Loucy (cell line): ENCODE results near the gene RADX.

Source experiments
- H2AFZ ChIP-seq: fragments of 200-600 bp; sonication (generic); 2 replicates; pipeline ENCODE4 v1.6.0; 2016; ENCODE audit warnings: antibody characterized with exemption, mild to moderate bottlenecking, low read length, moderate library complexity
- H3F3A ChIP-seq: fragments of 200-600 bp; 2 replicates; pipeline ENCODE4 v1.6.0; 2016; ENCODE audit warnings: antibody characterized with exemption, low read depth, mild to moderate bottlenecking
- H3K27me3 ChIP-seq: fragments of 200-600 bp; sonication (generic); 2 replicates; pipeline ENCODE4 v1.6.1; 2014; ENCODE audit warnings: low read length, mild to moderate bottlenecking; ENCODE audit not compliant: insufficient read depth, poor library complexity, severe bottlenecking
- H3K36me3 ChIP-seq: fragments of 200-600 bp; sonication (generic); 2 replicates; pipeline ENCODE4 v1.6.1; 2016; ENCODE audit warnings: low read length; ENCODE audit not compliant: insufficient read depth
- H3K4me1 ChIP-seq: fragments of 200-600 bp; sonication (generic); 2 replicates; pipeline ENCODE4 v1.5.1; 2014; ENCODE audit warnings: low read length, mild to moderate bottlenecking; ENCODE audit not compliant: insufficient read depth, poor library complexity, severe bottlenecking
- H3K4me2 ChIP-seq: fragments of 200-600 bp; sonication (generic); 2 replicates; pipeline ENCODE4 v1.6.0; 2014; ENCODE audit warnings: antibody characterized with exemption, low read length, low read depth, mild to moderate bottlenecking; ENCODE audit not compliant: poor library complexity, severe bottlenecking
- H3K4me3 ChIP-seq: fragments of 200-600 bp; sonication (generic); 2 replicates; pipeline ENCODE4 v1.5.1; 2014; ENCODE audit warnings: low read length, mild to moderate bottlenecking, mixed read lengths; ENCODE audit not compliant: poor library complexity, severe bottlenecking
- H3K79me2 ChIP-seq: fragments of 200-600 bp; sonication (generic); 2 replicates; pipeline ENCODE4 v1.6.1; 2014; ENCODE audit warnings: low read length; ENCODE audit not compliant: insufficient read depth
- H3K9ac ChIP-seq: fragments of 200-600 bp; sonication (generic); 2 replicates; pipeline ENCODE4 v1.6.0; 2014; ENCODE audit warnings: mild to moderate bottlenecking, low read depth, low read length, moderate library complexity; ENCODE audit not compliant: poor library complexity, severe bottlenecking
- H3K9me2 ChIP-seq: fragments of 200-600 bp; sonication (generic); replicated peaks from 2 replicates; pipeline ENCODE4 v1.6.1; 2016; ENCODE audit warnings: low read depth, low read length, mixed read lengths
- H3K9me3 ChIP-seq: fragments of 200-600 bp; sonication (generic); 2 replicates; pipeline ENCODE4 v1.6.1; 2014; ENCODE audit warnings: mild to moderate bottlenecking, antibody characterized with exemption, low read length, low read depth; ENCODE audit not compliant: insufficient read depth
- H4K20me1 ChIP-seq: fragments of 200-600 bp; sonication (generic); 2 replicates; pipeline ENCODE4 v1.6.0; 2014; ENCODE audit warnings: antibody characterized with exemption, low read length, mild to moderate bottlenecking; ENCODE audit not compliant: insufficient read depth, poor library complexity, severe bottlenecking
- EZH2phosphoT487 ChIP-seq: fragments of 200-600 bp; IDR thresholded peaks from 2 replicates; pipeline ENCODE4 v1.6.1; 2018; ENCODE audit warnings: antibody characterized with exemption, mild to moderate bottlenecking, moderate library complexity, borderline replicate concordance
- TF ChIP-seq, protein P1 (sequence below): fragments of 200-600 bp; sonication (generic); conservative IDR thresholded peaks from 2 replicates; pipeline ENCODE4 v1.5.1; 2014; ENCODE audit warnings: mild to moderate bottlenecking, antibody characterized with exemption, low read length

Gene RADX

GRCh38 chrX:106581856-106582255, 29.9 kb upstream of the RADX start:
- H3F3A ChIP-seq, result no peaks in the 10 kb centered on the region
- no peaks in the 10 kb centered on the region for H4K20me1 ChIP-seq
- H3K9me2 ChIP-seq, result no peaks in the 10 kb centered on the region
- no peak overlapping the region for H3K4me3 ChIP-seq
- H2AFZ ChIP-seq, result no peak overlapping the region
- H3K27me3 ChIP-seq, result no peaks in the 10 kb centered on the region
- no peaks in the 10 kb centered on the region for H3K79me2 ChIP-seq
- no peaks in the 10 kb centered on the region for H3K4me1 ChIP-seq
- TF ChIP-seq, protein P1, sequence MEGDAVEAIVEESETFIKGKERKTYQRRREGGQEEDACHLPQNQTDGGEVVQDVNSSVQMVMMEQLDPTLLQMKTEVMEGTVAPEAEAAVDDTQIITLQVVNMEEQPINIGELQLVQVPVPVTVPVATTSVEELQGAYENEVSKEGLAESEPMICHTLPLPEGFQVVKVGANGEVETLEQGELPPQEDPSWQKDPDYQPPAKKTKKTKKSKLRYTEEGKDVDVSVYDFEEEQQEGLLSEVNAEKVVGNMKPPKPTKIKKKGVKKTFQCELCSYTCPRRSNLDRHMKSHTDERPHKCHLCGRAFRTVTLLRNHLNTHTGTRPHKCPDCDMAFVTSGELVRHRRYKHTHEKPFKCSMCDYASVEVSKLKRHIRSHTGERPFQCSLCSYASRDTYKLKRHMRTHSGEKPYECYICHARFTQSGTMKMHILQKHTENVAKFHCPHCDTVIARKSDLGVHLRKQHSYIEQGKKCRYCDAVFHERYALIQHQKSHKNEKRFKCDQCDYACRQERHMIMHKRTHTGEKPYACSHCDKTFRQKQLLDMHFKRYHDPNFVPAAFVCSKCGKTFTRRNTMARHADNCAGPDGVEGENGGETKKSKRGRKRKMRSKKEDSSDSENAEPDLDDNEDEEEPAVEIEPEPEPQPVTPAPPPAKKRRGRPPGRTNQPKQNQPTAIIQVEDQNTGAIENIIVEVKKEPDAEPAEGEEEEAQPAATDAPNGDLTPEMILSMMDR, result no peak
- TF ChIP-seq EZH2phosphoT487, result no peak
- no peaks in the 10 kb centered on the region for H3K36me3 ChIP-seq
- no peak overlapping the region for H3K4me2 ChIP-seq
- H3K9ac ChIP-seq, result no peak overlapping the region
- no peaks in the 10 kb centered on the region for H3K9me3 ChIP-seq

- H3K9ac ChIP-seq, result no peak overlapping the region
- H3K9me3 ChIP-seq, result no peaks in the 10 kb centered on the region
- H3K4me3 ChIP-seq, result no peak overlapping the region
- no peaks in the 10 kb centered on the region for H3K36me3 ChIP-seq
- no peaks in the 10 kb centered on the region for H4K20me1 ChIP-seq
- no peak for TF ChIP-seq EZH2phosphoT487
- TF ChIP-seq, protein P1, result no peak
- no peaks in the 10 kb centered on the region for H3K9me2 ChIP-seq
- no peaks in the 10 kb centered on the region for H3K4me1 ChIP-seq
- no peaks in the 10 kb centered on the region for H3K27me3 ChIP-seq
- H3K79me2 ChIP-seq, result no peaks in the 10 kb centered on the region
- H3K4me2 ChIP-seq, result no peak overlapping the region
- no peak overlapping the region for H2AFZ ChIP-seq
- H3F3A ChIP-seq, result no peaks in the 10 kb centered on the region
These were observed 26.3 kb upstream of the RADX start for GRCh38 chrX:106585478-106585877.

DNA sequence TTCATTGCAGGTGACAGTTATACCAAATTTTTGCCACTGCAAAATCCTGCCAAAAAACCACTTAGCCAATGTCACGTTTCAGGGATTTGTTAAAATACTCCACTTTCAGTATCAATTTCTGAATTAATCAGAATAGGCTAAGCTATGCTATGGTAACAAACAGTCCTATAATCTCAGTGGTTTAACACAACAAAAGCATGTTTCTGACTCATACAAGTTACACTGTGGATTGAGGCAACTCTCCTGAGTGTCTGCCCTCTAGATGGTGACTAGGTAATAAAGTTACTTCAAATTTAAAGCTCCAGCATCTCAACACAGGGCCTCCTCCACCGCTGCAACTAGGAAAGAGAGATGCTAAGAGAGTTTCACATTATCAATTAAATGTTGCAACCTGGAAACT, 23.0 kb upstream of the RADX start:
- no peak overlapping the region for H3K4me2 ChIP-seq
- H3K9me2 ChIP-seq, result no peaks in the 10 kb centered on the region
- H3K9ac ChIP-seq, result no peak overlapping the region
- no peaks in the 10 kb centered on the region for H3K4me1 ChIP-seq
- no peaks in the 10 kb centered on the region for H3K9me3 ChIP-seq
- H3K36me3 ChIP-seq, result no peaks in the 10 kb centered on the region
- H2AFZ ChIP-seq, result no peak overlapping the region
- TF ChIP-seq EZH2phosphoT487, result no peak
- TF ChIP-seq, protein P1, result no peak
- H3K4me3 ChIP-seq, result no peak overlapping the region
- H3F3A ChIP-seq, result no peaks in the 10 kb centered on the region
- H3K79me2 ChIP-seq, result no peaks in the 10 kb centered on the region
- no peaks in the 10 kb centered on the region for H3K27me3 ChIP-seq
- no peaks in the 10 kb centered on the region for H4K20me1 ChIP-seq
